IMR-90 (cell line): ENCODE results near the gene PC. TPM values are rescaled to one million over a fixed set of nuclear protein-coding genes. Genes with fewer than 3 reads are reported as not detected.

Source experiments
- ATAC-seq: fragments of 200-7000 bp; cut with Tn5 transposase; 2 replicates; pipeline ENCODE4 v1.9.1; 2020; ENCODE audit warnings: low read depth, mild to moderate bottlenecking, moderate library complexity
- BruUV-seq: library from RNA; stranded (reverse); fragments of 400-500 nt; replicated peaks from 2 replicates; lab custom pipeline; 2021; lab: Mats Ljungman, UMichigan
- CTCF ChIA-PET: fragments of 300-600 bp; formaldehyde crosslinking; extraction: SDS; loops from one replicate; lab custom pipeline; 2021; ENCODE audit warnings: antibody characterized with exemption; lab: Yijun Ruan, JAX
- POLR2A ChIA-PET: fragments of 300-600 bp; sonication (Branson Sonifier 250); formaldehyde crosslinking; loops from one replicate; lab custom pipeline; 2022; ENCODE audit warnings: antibody characterized with exemption; ENCODE audit not compliant: unreplicated experiment; lab: Charles Lee
- DNase-seq: peaks from one replicate; pipeline ENCODE4 v3.0.0; 2013
- H2AFZ ChIP-seq: replicated peaks from 2 replicates; pipeline ENCODE3; 2013; ENCODE audit warnings: low read length, mild to moderate bottlenecking; ENCODE audit not compliant: poor library complexity
- H2AK5ac ChIP-seq: 2 replicates; pipeline ENCODE4 v1.6.1; 2013; ENCODE audit warnings: low read depth, low read length, inconsistent platforms
- H2AK9ac ChIP-seq: replicated peaks from 2 replicates; pipeline ENCODE3; 2013; ENCODE audit warnings: mild to moderate bottlenecking, low read depth, low read length, moderate library complexity; ENCODE audit not compliant: poor library complexity
- H2BK120ac ChIP-seq: 2 replicates; pipeline ENCODE4 v1.6.1; 2013; ENCODE audit warnings: low read depth, low read length, inconsistent platforms
- H2BK15ac ChIP-seq: 3 replicates; pipeline ENCODE4 v1.6.1; 2013; ENCODE audit warnings: low read depth, low read length, inconsistent platforms
- H2BK20ac ChIP-seq: 2 replicates; pipeline ENCODE4 v1.6.1; 2013; ENCODE audit warnings: low read depth, mild to moderate bottlenecking, inconsistent platforms, low read length, moderate library complexity
- H2BK5ac ChIP-seq: 2 replicates; pipeline ENCODE4 v1.6.1; 2013; ENCODE audit warnings: mild to moderate bottlenecking, low read depth, low read length, inconsistent platforms; ENCODE audit not compliant: poor library complexity, severe bottlenecking
- H3K14ac ChIP-seq: replicated peaks from 2 replicates; pipeline ENCODE4 v1.6.1; 2013; ENCODE audit warnings: low read depth, low read length, inconsistent platforms
- H3K18ac ChIP-seq: 2 replicates; pipeline ENCODE4 v1.6.1; 2013; ENCODE audit warnings: low read depth, low read length, control low read depth
- H3K23ac ChIP-seq: 2 replicates; pipeline ENCODE4 v1.6.1; 2013; ENCODE audit warnings: low read depth, low read length, inconsistent platforms
- H3K27ac ChIP-seq: 2 replicates; pipeline ENCODE4 v1.5.1; 2013; ENCODE audit warnings: mild to moderate bottlenecking, control low read depth, low read length; ENCODE audit not compliant: insufficient read depth
- H3K27me3 ChIP-seq: 2 replicates; pipeline ENCODE4 v1.6.1; 2013; ENCODE audit warnings: low read length; ENCODE audit not compliant: control insufficient read depth, insufficient read depth
- H3K36me3 ChIP-seq: 2 replicates; pipeline ENCODE4 v1.6.1; 2013; ENCODE audit warnings: low read length, mixed read lengths; ENCODE audit not compliant: control insufficient read depth, insufficient read depth
- H3K4ac ChIP-seq: 2 replicates; pipeline ENCODE4 v1.6.1; 2013; ENCODE audit warnings: low read depth, low read length, inconsistent platforms
- H3K4me1 ChIP-seq: 2 replicates; pipeline ENCODE4 v1.6.1; 2013; ENCODE audit warnings: low read length, mixed read lengths; ENCODE audit not compliant: control insufficient read depth, insufficient read depth
- H3K4me2 ChIP-seq: 2 replicates; pipeline ENCODE4 v1.6.1; 2013; ENCODE audit warnings: low read depth, mild to moderate bottlenecking, control low read depth, low read length, moderate library complexity
- H3K4me3 ChIP-seq: 2 replicates; pipeline ENCODE4 v1.5.1; 2013; ENCODE audit warnings: low read depth, mild to moderate bottlenecking, control low read depth, low read length, moderate library complexity; ENCODE audit not compliant: insufficient read depth
- H3K56ac ChIP-seq: 2 replicates; pipeline ENCODE4 v1.6.1; 2013; ENCODE audit warnings: low read length, inconsistent platforms; ENCODE audit not compliant: insufficient read depth; ENCODE audit errors: extremely low read depth
- H3K79me1 ChIP-seq, 2 experiments: 2 replicates each; pipeline ENCODE4 v1.6.1; 2013; ENCODE audit warnings: low read length in 2 of 2, inconsistent platforms in 1 of 2, low read depth in 1 of 2
- H3K9ac ChIP-seq: 2 replicates; pipeline ENCODE4 v1.6.1; 2013; ENCODE audit warnings: low read depth, low read length, control low read depth
- H3K9me1 ChIP-seq: 2 replicates; pipeline ENCODE4 v1.6.1; 2013; ENCODE audit warnings: low read length, inconsistent platforms; ENCODE audit not compliant: insufficient read depth
- H3K9me3 ChIP-seq: 2 replicates; pipeline ENCODE4 v1.6.1; 2013; ENCODE audit warnings: low read length; ENCODE audit not compliant: control insufficient read depth, insufficient read depth
- H4K20me1 ChIP-seq: 2 replicates; pipeline ENCODE4 v1.6.1; 2013; ENCODE audit warnings: low read length, inconsistent platforms; ENCODE audit not compliant: insufficient read depth
- H4K5ac ChIP-seq: 2 replicates; pipeline ENCODE4 v1.6.1; 2013; ENCODE audit warnings: mild to moderate bottlenecking, low read depth, low read length, control low read depth
- H4K8ac ChIP-seq, 2 experiments: 2 replicates each; pipeline ENCODE4 v1.6.1; 2013; ENCODE audit warnings: low read depth in 2 of 2, low read length in 2 of 2, control low read depth in 1 of 2, inconsistent platforms in 1 of 2
- H4K91ac ChIP-seq: 2 replicates; pipeline ENCODE4 v1.6.1; 2013; ENCODE audit warnings: low read depth, low read length, inconsistent platforms; ENCODE audit not compliant: insufficient read depth
- BHLHE40 ChIP-seq: fragments of 150-350 bp; IDR thresholded peaks from 2 replicates; pipeline ENCODE4 v1.6.1; 2016; ENCODE audit warnings: mild to moderate bottlenecking, low read depth, low read length
- CEBPB ChIP-seq: IDR thresholded peaks from 2 replicates; pipeline ENCODE4 v1.6.1; 2012; ENCODE audit warnings: low read depth, low read length, improper control_type of control experiment
- CHD1 ChIP-seq: IDR thresholded peaks from 2 replicates; pipeline ENCODE4 v1.6.1; 2012; ENCODE audit warnings: low read depth, low read length, improper control_type of control experiment
- MAFK ChIP-seq: IDR thresholded peaks from 2 replicates; pipeline ENCODE4 v1.6.1; 2012; ENCODE audit warnings: low read depth, low read length, improper control_type of control experiment
- MAZ ChIP-seq: IDR thresholded peaks from 2 replicates; pipeline ENCODE4 v1.6.1; 2012; ENCODE audit warnings: low read depth, mild to moderate bottlenecking, low read length, improper control_type of control experiment, moderate library complexity, borderline replicate concordance
- MXI1 ChIP-seq: IDR thresholded peaks from 2 replicates; pipeline ENCODE4 v1.6.1; 2012; ENCODE audit warnings: low read depth, mild to moderate bottlenecking, low read length, moderate library complexity, borderline replicate concordance
- NFE2L2 ChIP-seq: fragments of 150-350 bp; IDR thresholded peaks from 2 replicates; pipeline ENCODE4 v1.6.1; 2016; ENCODE audit warnings: low read depth, mild to moderate bottlenecking, low read length
- RCOR1 ChIP-seq: IDR thresholded peaks from 2 replicates; pipeline ENCODE4 v1.6.1; 2012; ENCODE audit warnings: mild to moderate bottlenecking, low read length, improper control_type of control experiment; ENCODE audit not compliant: insufficient replicate concordance
- WGBS, 2 experiments: methylation state at CpG; one replicate each; pipeline versions ENCODE4 v1.1.5 to v1.1.7; 2013; ENCODE audit warnings: missing lambda C conversion rate in 2 of 2; ENCODE audit not compliant: insufficient read length in 1 of 2; ENCODE audit errors: extremely low coverage in 2 of 2; 5-methylcytosine and 5-hydroxymethylcytosine counted together
- dilution Hi-C: fragments of 300-500 bp; cut with HindIII; formaldehyde crosslinking; loops from one replicate; pipeline ENCODE4 v1.14.3; 2018; ENCODE audit warnings: low sequenced_read_pairs; ENCODE audit not compliant: unreplicated experiment
- in situ Hi-C: fragments of 300-500 bp; cut with MboI; formaldehyde crosslinking; loops from 3 replicates; pipeline ENCODE4 v1.14.3; 2019; ENCODE audit warnings: low sequenced_read_pairs, inconsistent platforms, mixed read lengths
- intact Hi-C: fragments of 100-400 bp; cut with micrococcal nuclease; formaldehyde crosslinking; loops from 2 replicates; pipeline ENCODE4 v1.10.0; 2022
- polyA plus RNA-seq, 3 experiments: library from polyadenylated mRNA; depleted of rRNA; stranded (reverse); fragments of >200 nt; gene quantifications; 2 replicates each; pipeline ENCODE4 v1.2.3, GENCODE V29; 2012; ENCODE audit warnings: low replicate concordance in 1 of 3
- total RNA-seq: library from RNA; depleted of rRNA; stranded (reverse); fragments of >200 nt; gene quantifications from 2 replicates; pipeline ENCODE4 v1.2.3, GENCODE V29; 2012
- TF ChIP-seq, protein P1 (sequence below): fragments of 150-350 bp; IDR thresholded peaks from 2 replicates; pipeline ENCODE4 v1.6.1; 2017; ENCODE audit warnings: mild to moderate bottlenecking, antibody characterized with exemption, low read length, low read depth
- TF ChIP-seq, protein P2 (sequence below): fragments of 150-350 bp; IDR thresholded peaks from 2 replicates; pipeline ENCODE4 v1.6.1; 2016; ENCODE audit warnings: low read depth, mild to moderate bottlenecking, low read length, moderate library complexity, borderline replicate concordance

PC gene
- total and polyA plus RNA-seq, 2 of the 4 experiments (the other 2 are of a cell fraction) = 13.6 to 15.7 TPM

DNA sequence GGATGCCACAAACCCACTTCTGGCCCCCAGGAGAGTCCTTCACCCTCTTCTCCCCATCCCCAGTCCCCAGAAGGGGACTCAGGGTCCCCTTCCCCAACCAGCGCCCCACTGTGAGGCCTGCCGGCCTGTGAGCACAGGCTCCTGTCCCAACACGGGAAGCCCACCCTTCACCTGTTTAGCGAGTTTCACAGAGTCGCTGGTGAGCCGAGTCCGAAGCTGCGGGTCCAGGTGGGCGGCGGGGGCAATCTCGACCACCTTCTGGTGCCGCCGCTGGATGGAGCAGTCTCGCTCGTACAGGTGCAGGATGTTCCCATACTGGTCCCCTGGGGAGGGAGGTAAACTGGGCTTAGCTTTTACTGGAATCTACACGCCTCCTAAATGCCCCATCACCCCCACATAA lies 88.1 kb downstream of the PC start:
- no peak overlapping the region for H3K56ac ChIP-seq
- no peak overlapping the region for H3K4me3 ChIP-seq
- no peaks in the 10 kb centered on the region; the same call in 1 of the 2 replicates for H3K9me1 ChIP-seq
- H4K5ac ChIP-seq = no peak overlapping the region
- no TSS peak for BruUV-seq
- ChIA-PET CTCF (no interaction called here), POLR2A (no interaction called here)
- H3K9me3 ChIP-seq = no peaks in the 10 kb centered on the region
- 94% methylated on average over 7 of the region's 16 CpGs; no CpG with 5 or more reads in 1 of the 2 experiments for WGBS, 2 experiments
- TF ChIP-seq, protein P1, sequence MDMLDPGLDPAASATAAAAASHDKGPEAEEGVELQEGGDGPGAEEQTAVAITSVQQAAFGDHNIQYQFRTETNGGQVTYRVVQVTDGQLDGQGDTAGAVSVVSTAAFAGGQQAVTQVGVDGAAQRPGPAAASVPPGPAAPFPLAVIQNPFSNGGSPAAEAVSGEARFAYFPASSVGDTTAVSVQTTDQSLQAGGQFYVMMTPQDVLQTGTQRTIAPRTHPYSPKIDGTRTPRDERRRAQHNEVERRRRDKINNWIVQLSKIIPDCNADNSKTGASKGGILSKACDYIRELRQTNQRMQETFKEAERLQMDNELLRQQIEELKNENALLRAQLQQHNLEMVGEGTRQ = no peak
- TF ChIP-seq MAFK (no peak), CEBPB (no peak), BHLHE40 (no peak), CHD1 (no peak), MXI1 (no peak), MAZ (no peak), NFE2L2 (no peak), RCOR1 (no peak)
- TF ChIP-seq, protein P2, sequence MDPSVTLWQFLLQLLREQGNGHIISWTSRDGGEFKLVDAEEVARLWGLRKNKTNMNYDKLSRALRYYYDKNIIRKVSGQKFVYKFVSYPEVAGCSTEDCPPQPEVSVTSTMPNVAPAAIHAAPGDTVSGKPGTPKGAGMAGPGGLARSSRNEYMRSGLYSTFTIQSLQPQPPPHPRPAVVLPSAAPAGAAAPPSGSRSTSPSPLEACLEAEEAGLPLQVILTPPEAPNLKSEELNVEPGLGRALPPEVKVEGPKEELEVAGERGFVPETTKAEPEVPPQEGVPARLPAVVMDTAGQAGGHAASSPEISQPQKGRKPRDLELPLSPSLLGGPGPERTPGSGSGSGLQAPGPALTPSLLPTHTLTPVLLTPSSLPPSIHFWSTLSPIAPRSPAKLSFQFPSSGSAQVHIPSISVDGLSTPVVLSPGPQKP = no peak
- H3K18ac ChIP-seq = no peak overlapping the region
- no peak overlapping the region for H3K4me2 ChIP-seq
- H3K9ac ChIP-seq = no peak overlapping the region
- in situ Hi-C loops = no loop called here
- H2AK5ac ChIP-seq = no peak overlapping the region
- intact Hi-C loops = no loop called here
- H3K36me3 ChIP-seq = peaks cover 47% of the 10 kb centered on the region; the same call in 1 of the 2 replicates
- no peaks in the 10 kb centered on the region for H4K20me1 ChIP-seq
- no peak overlapping the region for H3K14ac ChIP-seq
- no peak overlapping the region for H2AFZ ChIP-seq
- H2BK15ac ChIP-seq = no peak overlapping the region
- no peak for DNase-seq
- H3K79me1 ChIP-seq = no peaks in the 10 kb centered on the region
- H2BK20ac ChIP-seq = no peak overlapping the region
- H2BK5ac ChIP-seq = no peak overlapping the region
- no peak overlapping the region for H2AK9ac ChIP-seq
- H3K23ac ChIP-seq = no peak overlapping the region
- H3K27me3 ChIP-seq = no peaks in the 10 kb centered on the region
- no peak for ATAC-seq
- no peak overlapping the region for H2BK120ac ChIP-seq
- H3K27ac ChIP-seq = no peak overlapping the region
- H4K91ac ChIP-seq = no peak overlapping the region
- H3K4ac ChIP-seq = no peak overlapping the region
- no peak overlapping the region for H4K8ac ChIP-seq
- dilution Hi-C loops = no loop called here
- peaks cover 2% of the 10 kb centered on the region; the same call in 1 of the 2 replicates for H3K4me1 ChIP-seq
